ENCODE data around the gene TLCD3A.

DNA sequence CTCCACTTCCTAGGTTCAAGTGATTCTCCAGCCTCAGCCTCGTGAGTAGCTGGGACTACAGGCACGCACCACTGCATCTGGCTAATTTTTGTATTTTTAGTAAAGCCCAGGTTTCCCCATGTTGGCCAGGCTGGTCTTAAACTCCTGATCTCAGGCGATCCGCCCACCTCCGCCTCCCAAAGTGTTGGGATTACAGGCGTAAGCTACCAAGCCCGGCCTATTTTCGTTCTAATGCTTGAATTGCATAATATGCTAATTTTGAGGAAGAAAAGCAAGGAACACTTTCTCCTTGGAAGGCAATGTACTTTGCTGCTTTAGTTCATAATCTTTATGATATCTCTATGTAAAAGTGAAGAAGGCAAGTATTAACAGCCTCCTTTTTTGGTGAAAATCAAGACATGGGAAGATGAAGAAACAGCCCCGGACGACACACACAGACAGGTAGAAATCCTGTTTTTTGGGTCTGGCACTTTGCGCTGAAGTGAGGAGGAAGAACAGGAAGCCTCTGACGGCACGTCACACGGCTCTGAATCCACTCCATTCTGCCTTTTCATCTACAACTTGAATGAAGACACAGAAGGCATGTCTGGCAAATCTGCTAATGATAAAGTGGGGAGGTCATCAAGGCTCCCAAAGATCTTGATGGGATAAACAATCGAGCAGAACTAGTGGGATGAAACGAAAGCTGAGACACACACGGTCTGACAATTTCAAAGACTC is 42.7 kb upstream of the TLCD3A start:
- TF ChIP-seq, protein P1, sequence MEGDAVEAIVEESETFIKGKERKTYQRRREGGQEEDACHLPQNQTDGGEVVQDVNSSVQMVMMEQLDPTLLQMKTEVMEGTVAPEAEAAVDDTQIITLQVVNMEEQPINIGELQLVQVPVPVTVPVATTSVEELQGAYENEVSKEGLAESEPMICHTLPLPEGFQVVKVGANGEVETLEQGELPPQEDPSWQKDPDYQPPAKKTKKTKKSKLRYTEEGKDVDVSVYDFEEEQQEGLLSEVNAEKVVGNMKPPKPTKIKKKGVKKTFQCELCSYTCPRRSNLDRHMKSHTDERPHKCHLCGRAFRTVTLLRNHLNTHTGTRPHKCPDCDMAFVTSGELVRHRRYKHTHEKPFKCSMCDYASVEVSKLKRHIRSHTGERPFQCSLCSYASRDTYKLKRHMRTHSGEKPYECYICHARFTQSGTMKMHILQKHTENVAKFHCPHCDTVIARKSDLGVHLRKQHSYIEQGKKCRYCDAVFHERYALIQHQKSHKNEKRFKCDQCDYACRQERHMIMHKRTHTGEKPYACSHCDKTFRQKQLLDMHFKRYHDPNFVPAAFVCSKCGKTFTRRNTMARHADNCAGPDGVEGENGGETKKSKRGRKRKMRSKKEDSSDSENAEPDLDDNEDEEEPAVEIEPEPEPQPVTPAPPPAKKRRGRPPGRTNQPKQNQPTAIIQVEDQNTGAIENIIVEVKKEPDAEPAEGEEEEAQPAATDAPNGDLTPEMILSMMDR (conservative IDR thresholded peaks at IDR 0.05; ENCODE audit: low read length): no peak
- TF ChIP-seq EZH2phosphoT487 (IDR thresholded peaks at IDR 0.05; ENCODE audit: borderline replicate concordance, low read depth, low read length): no peak
